Progenitor cell of endocrine pancreas (in vitro differentiated cells): ENCODE measurements around the gene USP54. TPM values are rescaled to one million over a fixed set of nuclear protein-coding genes. Genes with fewer than 3 reads are reported as not detected.

ENCODE experiments used
- DNase-seq: peaks from one replicate; pipeline ENCODE4 v3.0.0; 2021; ENCODE audit warnings: low spot score; ENCODE audit not compliant: unreplicated experiment
- H3K27ac Mint-ChIP-seq: 2 replicates; pipeline ENCODE4 v1.8.0; 2021; ENCODE audit warnings: mild to moderate bottlenecking, moderate library complexity, mixed read lengths
- H3K27me3 Mint-ChIP-seq: 2 replicates; pipeline ENCODE4 v1.8.0; 2021; ENCODE audit warnings: mixed read lengths
- H3K36me3 Mint-ChIP-seq: 2 replicates; pipeline ENCODE4 v1.8.0; 2022; ENCODE audit warnings: mixed read lengths; ENCODE audit not compliant: insufficient read depth
- H3K4me1 Mint-ChIP-seq: 2 replicates; pipeline ENCODE4 v1.8.0; 2021; ENCODE audit warnings: low read depth, mixed read lengths
- H3K4me3 Mint-ChIP-seq: 2 replicates; pipeline ENCODE4 v1.8.0; 2021; ENCODE audit warnings: low read depth, mild to moderate bottlenecking, moderate library complexity, mixed read lengths
- H3K9me3 Mint-ChIP-seq: 2 replicates; pipeline ENCODE4 v1.8.0; 2021; ENCODE audit warnings: low read depth, mixed read lengths
- total RNA-seq: library from RNA; stranded (reverse); gene quantifications from 2 replicates; pipeline ENCODE4 v1.2.1, GENCODE V29; 2021
- TF ChIP-seq, protein P1 (sequence below): fragments of 200-600 bp; sonication (generic); IDR thresholded peaks from one replicate; pipeline ENCODE4 v1.5.0; 2021; ENCODE audit warnings: antibody characterized with exemption, mild to moderate bottlenecking; ENCODE audit not compliant: unreplicated experiment

Gene USP54
- total RNA-seq, 1 donor from 2014 or later, result 83.8 TPM

DNA sequence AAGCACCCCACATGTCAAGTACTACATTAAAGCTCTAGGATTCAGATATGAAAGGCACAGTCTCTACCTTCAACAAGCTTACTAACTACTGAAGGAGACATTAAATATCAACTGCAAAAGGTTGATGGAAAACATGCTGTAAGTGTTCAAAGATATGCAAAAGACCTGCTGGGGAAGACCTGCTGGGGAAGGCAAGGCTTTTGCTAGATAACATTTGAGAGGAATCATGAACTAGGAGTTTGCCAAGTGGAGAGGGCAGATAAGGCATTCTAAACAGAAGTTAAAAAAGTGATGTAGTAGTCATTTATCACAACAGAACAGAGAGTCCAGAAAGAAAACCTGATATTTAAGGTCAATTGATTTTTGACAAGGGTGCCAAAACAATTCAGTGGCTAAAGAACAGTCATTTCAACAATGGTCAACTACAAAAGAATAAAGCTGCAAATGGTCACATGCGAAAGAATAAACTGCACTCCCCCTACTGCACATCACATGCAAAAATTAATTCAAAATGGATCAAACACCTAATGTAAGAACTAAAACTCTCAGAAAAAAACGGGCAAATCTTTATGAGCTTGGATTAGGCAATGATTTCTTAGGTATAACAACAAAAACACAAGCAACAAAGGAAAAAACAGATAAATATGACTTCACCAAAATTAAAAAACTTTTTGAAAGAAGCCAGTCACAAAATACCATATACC is 134.8 kb downstream of the USP54 start:
- Mint-ChIP-seq H3K27ac (no peak overlapping the region), H3K36me3 (peaks cover 19% of the 10 kb centered on the region), H3K27me3 (no peaks in the 10 kb centered on the region), H3K9me3 (no peaks in the 10 kb centered on the region), H3K4me3 (no peak overlapping the region), H3K4me1 (peaks cover 8% of the 10 kb centered on the region)
- DNase-seq, result no peak
- TF ChIP-seq, protein P1, sequence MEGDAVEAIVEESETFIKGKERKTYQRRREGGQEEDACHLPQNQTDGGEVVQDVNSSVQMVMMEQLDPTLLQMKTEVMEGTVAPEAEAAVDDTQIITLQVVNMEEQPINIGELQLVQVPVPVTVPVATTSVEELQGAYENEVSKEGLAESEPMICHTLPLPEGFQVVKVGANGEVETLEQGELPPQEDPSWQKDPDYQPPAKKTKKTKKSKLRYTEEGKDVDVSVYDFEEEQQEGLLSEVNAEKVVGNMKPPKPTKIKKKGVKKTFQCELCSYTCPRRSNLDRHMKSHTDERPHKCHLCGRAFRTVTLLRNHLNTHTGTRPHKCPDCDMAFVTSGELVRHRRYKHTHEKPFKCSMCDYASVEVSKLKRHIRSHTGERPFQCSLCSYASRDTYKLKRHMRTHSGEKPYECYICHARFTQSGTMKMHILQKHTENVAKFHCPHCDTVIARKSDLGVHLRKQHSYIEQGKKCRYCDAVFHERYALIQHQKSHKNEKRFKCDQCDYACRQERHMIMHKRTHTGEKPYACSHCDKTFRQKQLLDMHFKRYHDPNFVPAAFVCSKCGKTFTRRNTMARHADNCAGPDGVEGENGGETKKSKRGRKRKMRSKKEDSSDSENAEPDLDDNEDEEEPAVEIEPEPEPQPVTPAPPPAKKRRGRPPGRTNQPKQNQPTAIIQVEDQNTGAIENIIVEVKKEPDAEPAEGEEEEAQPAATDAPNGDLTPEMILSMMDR, result no peak

DNA sequence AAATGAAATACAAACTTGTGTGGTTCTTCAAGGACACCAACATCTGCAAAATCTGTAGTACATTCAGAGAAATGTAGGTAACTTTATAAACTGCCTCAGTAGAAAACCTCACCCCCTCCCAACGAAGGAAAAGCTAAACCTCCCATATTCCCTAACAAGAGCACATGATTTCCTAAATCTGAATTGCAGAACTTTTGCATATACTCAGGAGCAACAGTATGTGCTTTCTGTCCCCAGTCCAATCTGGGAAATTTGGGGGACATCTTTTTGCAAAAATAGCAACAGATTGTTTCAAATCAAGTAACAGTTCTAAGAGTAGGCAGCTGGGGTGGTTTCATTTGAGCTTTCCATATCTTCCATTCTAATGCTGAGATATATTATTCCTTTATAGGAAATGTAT is 142.0 kb downstream of the USP54 start:
- no peaks in the 10 kb centered on the region for H3K9me3 Mint-ChIP-seq
- H3K4me1 Mint-ChIP-seq, result no peaks in the 10 kb centered on the region
- H3K4me3 Mint-ChIP-seq, result no peak overlapping the region
- peaks cover 11% of the 10 kb centered on the region for H3K36me3 Mint-ChIP-seq
- TF ChIP-seq, protein P1, result no peak
- H3K27ac Mint-ChIP-seq, result no peak overlapping the region
- DNase-seq, result no peak
- no peaks in the 10 kb centered on the region for H3K27me3 Mint-ChIP-seq

DNA sequence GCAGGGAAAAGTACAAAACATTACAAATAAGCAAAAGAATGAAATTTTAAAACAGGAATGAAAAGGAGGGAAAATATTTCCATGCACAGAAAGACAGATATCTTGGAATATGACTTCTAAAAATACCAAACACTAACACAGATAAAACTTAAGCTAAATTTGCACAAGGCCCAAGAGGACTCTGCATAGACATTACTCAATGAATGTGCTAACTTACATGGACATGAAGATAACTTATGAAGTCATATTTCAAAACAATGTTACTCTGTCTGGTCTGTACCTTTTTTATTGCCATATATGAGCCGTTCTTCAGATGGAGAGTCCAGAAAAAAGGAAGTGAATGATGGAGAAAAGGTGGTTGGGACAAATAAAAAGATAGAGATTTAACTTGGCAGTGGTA is 142.8 kb downstream of the USP54 start:
- Mint-ChIP-seq H3K9me3 (no peaks in the 10 kb centered on the region), H3K27me3 (no peaks in the 10 kb centered on the region), H3K27ac (no peak overlapping the region), H3K4me3 (no peak overlapping the region), H3K4me1 (no peaks in the 10 kb centered on the region), H3K36me3 (peaks cover 8% of the 10 kb centered on the region)
- TF ChIP-seq, protein P1, result no peak
- no peak for DNase-seq

Other genes starting within 250 kb of the USP54 start
- 5.3 and 5.6 TPM in 2 replicates for gene CFAP70, start 232.5 kb downstream of the USP54 start, total RNA-seq
- 58.9 and 68.2 TPM in 2 replicates for gene ANXA7, start 177.3 kb downstream of the USP54 start, total RNA-seq
- gene MSS51, start 157.8 kb downstream of the USP54 start, total RNA-seq, result 4.2 and 5.1 TPM in 2 replicates
- 49.6 and 56.4 TPM in 2 replicates for gene PPP3CB, start 95.3 kb downstream of the USP54 start, total RNA-seq
- gene MYOZ1, start 50.1 kb upstream of the USP54 start, total RNA-seq, result 0.31 TPM in 1 of 2 replicates, not detected in the other
- 0.07 TPM in 1 of 2 replicates, not detected in the other for gene SYNPO2L, start 64.7 kb upstream of the USP54 start, total RNA-seq
- 15.5 and 17.3 TPM in 2 replicates for gene AGAP5, start 106.8 kb upstream of the USP54 start, total RNA-seq
- 93.0 and 96.5 TPM in 2 replicates for gene SEC24C, start 153.0 kb upstream of the USP54 start, total RNA-seq
- 36.0 and 38.8 TPM in 2 replicates for gene CHCHD1, start 190.7 kb upstream of the USP54 start, total RNA-seq
- gene ZSWIM8, start 194.3 kb upstream of the USP54 start, total RNA-seq, result 122 and 144 TPM in 2 replicates
- 36.3 and 40.0 TPM in 2 replicates for gene NDST2, start 220.3 kb upstream of the USP54 start, total RNA-seq